ENCODE measurements around the gene ANKRD7.
"Not testable (repeated sequence)": the region's sequence is repeated elsewhere in the genome, so short reads cannot be mapped to it uniquely, and the experiment has no call there.

DNA sequence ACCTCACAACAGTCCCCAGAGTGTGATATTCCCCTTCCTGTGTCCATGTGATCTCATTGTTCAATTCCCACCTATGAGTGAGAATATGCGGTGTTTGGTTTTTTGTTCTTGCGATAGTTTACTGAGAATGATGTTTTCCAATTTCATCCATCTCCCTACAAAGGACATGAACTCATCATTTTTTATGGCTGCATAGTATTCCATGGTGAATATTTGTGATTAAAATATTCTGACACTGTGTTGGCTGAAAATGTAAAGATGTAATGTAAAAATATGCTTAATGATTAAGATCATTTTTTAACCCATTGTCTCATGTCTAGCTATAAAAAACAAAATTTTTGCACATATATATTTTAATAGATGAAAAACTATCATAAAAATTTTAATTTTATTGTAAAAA lies 15.8 kb downstream of the ANKRD7 start:
- TF ChIP-seq, protein P1, sequence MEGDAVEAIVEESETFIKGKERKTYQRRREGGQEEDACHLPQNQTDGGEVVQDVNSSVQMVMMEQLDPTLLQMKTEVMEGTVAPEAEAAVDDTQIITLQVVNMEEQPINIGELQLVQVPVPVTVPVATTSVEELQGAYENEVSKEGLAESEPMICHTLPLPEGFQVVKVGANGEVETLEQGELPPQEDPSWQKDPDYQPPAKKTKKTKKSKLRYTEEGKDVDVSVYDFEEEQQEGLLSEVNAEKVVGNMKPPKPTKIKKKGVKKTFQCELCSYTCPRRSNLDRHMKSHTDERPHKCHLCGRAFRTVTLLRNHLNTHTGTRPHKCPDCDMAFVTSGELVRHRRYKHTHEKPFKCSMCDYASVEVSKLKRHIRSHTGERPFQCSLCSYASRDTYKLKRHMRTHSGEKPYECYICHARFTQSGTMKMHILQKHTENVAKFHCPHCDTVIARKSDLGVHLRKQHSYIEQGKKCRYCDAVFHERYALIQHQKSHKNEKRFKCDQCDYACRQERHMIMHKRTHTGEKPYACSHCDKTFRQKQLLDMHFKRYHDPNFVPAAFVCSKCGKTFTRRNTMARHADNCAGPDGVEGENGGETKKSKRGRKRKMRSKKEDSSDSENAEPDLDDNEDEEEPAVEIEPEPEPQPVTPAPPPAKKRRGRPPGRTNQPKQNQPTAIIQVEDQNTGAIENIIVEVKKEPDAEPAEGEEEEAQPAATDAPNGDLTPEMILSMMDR (conservative IDR thresholded peaks at IDR 0.05; ENCODE audit: low read length), result not testable (repeated sequence)
- not testable (repeated sequence) for TF ChIP-seq EZH2phosphoT487 (IDR thresholded peaks at IDR 0.05; ENCODE audit: borderline replicate concordance)

Data from Loucy (cell line).